HepG2 (cell line): ENCODE data around the gene THSD8. TPM values are rescaled to one million over a fixed set of nuclear protein-coding genes. Genes with fewer than 3 reads are reported as not detected.

Experiments used
- ARHGAP35 ChIP-seq: sonication (generic); formaldehyde crosslinking; IDR thresholded peaks from 2 replicates; pipeline ENCODE4 v1.9.0; 2022; ENCODE audit warnings: mild to moderate bottlenecking, inconsistent platforms, moderate library complexity, missing genetic modification reagents, borderline replicate concordance
- CBFB ChIP-seq: sonication (generic); formaldehyde crosslinking; IDR thresholded peaks from 2 replicates; pipeline ENCODE4 v1.4.0; 2020; ENCODE audit warnings: missing genetic modification reagents
- SIN3A ChIP-seq: IDR thresholded peaks from 2 replicates; pipeline ENCODE4 v1.6.1; 2011; ENCODE audit warnings: low read depth, mild to moderate bottlenecking, control low read depth, low read length, borderline replicate concordance
- SMAD1 ChIP-seq: sonication (generic); formaldehyde crosslinking; IDR thresholded peaks from 2 replicates; pipeline ENCODE4 v1.4.0; 2020; ENCODE audit warnings: missing genetic modification reagents, low read depth, mild to moderate bottlenecking, borderline replicate concordance
- U2AF1 ChIP-seq: fragments of 200-400 bp; formaldehyde crosslinking; optimal IDR thresholded peaks from 2 replicates; pipeline ENCODE3; 2017; ENCODE audit warnings: mild to moderate bottlenecking, low read depth, low read length
- ZC3H4 ChIP-seq: sonication (generic); formaldehyde crosslinking; IDR thresholded peaks from 2 replicates; pipeline ENCODE4 v1.4.0; 2020; ENCODE audit warnings: missing genetic modification reagents, borderline replicate concordance
- ZNF44 ChIP-seq: sonication (generic); formaldehyde crosslinking; IDR thresholded peaks from 2 replicates; pipeline ENCODE4 v1.5.1; 2020; ENCODE audit warnings: mild to moderate bottlenecking, missing genetic modification reagents
- ZNF672 ChIP-seq: sonication (generic); formaldehyde crosslinking; IDR thresholded peaks from 2 replicates; pipeline ENCODE4 v1.8.1; 2022; ENCODE audit warnings: missing genetic modification reagents
- ZNF768 ChIP-seq: sonication (generic); formaldehyde crosslinking; IDR thresholded peaks from 2 replicates; pipeline ENCODE4 v1.4.0; 2020; ENCODE audit warnings: missing genetic modification reagents
- ZZZ3 ChIP-seq: sonication (generic); formaldehyde crosslinking; IDR thresholded peaks from 2 replicates; pipeline ENCODE4 v1.4.0; 2020; ENCODE audit warnings: missing genetic modification reagents, mild to moderate bottlenecking, borderline replicate concordance
- polyA plus RNA-seq, 8 experiments: library from polyadenylated mRNA; depleted of rRNA in 3 of 8; stranded (reverse) in 7 of 8; unstranded in 1 of 8; fragments of >200 nt; fragmentation: Illumina TruSeq in 4 of 8; extraction: Trizol in 4 of 8; gene quantifications; 2 replicates each; pipeline versions ENCODE4 v1.2.1 to v1.2.3, GENCODE V29; 2011 to 2016; ENCODE audit warnings: low read depth in 4 of 8, missing spikeins in 1 of 8, mixed read lengths in 1 of 8; ENCODE audit not compliant: insufficient read depth in 1 of 8
- total RNA-seq, 5 experiments: library from RNA; depleted of rRNA; stranded (reverse); fragments of >200 nt; fragmentation: Illumina TruSeq; extraction: Trizol; gene quantifications; 2 replicates each; pipeline ENCODE4 v1.2.3, GENCODE V29; 2016; ENCODE audit warnings: low read depth in 1 of 5
- TF ChIP-seq, protein P1 (sequence below): sonication (generic); formaldehyde crosslinking; IDR thresholded peaks from 2 replicates; pipeline ENCODE4 v1.4.0; 2020; ENCODE audit warnings: missing genetic modification reagents, mild to moderate bottlenecking, borderline replicate concordance
- TF ChIP-seq, protein P2 (sequence below), 2 experiments: sonication (generic) in 1 of 2; formaldehyde crosslinking in 1 of 2; IDR thresholded peaks; 2 replicates each; pipeline versions ENCODE4 v1.6.1 to v1.9.0; 2014 to 2022; ENCODE audit warnings: antibody characterized with exemption in 1 of 2, borderline replicate concordance in 1 of 2, inconsistent platforms in 1 of 2, low read depth in 1 of 2, missing genetic modification reagents in 1 of 2
- TF ChIP-seq, protein P3 (sequence below): IDR thresholded peaks from 2 replicates; pipeline ENCODE4 v1.6.1; 2016; ENCODE audit warnings: missing compliant biosample characterization, missing genetic modification reagents, borderline replicate concordance
- TF ChIP-seq, protein P4 (sequence below), 2 experiments: fragments of 450-650 bp in 1 of 2; sonication (generic) in 1 of 2; formaldehyde crosslinking; IDR thresholded peaks; 2 replicates each; pipeline versions ENCODE4 v1.5.0 to v1.8.0; 2020 to 2022; ENCODE audit warnings: mild to moderate bottlenecking in 1 of 2, missing genetic modification reagents in 1 of 2

The THSD8 gene
- total and polyA plus RNA-seq, 2 of the 13 experiments (the other 11 are each of a cell fraction or from before 2014, with no cell fraction given): 4.8 to 14.9 TPM

DNA sequence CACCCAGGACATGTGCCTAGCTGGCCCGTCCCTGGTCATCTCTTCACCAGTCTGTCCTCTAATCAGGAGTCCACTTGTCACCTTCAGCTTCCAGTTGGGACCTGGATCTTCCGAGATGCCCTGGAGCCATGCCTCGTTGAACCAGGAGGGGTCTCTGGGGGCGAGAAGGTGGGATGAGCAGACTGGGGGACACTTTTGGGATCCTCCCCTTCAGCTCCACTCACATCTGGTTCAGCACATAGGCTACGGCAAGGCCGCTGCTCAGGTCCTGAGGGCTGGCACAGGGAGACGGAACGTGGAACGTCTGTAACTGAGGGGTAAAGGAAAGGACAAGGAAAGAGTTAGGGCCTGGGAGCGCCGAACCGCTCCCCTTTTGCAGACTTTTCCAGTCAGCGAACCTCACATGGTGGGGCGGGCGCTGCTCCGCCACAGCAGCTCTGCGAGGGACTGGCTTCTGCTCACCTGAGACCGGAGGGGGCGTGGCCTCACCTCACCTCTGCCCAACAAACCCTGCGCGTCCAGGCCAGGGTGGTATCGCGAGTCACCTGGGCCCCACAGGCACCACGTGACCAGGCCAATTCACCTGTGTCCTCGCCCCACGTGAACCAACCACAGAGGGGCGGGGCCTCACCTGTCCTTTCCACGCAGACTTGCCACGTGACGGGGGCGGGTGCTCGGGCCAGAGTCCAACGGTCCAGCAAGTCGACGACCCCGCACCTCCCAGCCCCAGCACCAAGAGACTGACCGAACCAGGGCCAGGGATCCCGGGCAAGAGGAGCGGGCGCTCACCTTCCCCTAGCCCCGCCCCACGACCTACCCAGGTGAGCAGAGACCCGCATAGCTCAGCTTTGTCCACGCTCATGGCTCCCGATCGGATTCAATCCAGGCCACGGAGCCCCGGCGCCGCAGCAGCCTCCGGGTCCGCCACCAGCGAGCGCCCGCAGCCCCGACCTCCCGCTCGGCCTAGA, 27.0 kb upstream of the THSD8 start, which contains the start of gene HOOK2 (continued):
- TF ChIP-seq SMAD1 (no peak), ZNF44 (no peak), ZZZ3 (0 out of 2 replicates have a peak, but pooled peaks have one; percentile 45), ZC3H4 (no peak), ZNF768 (CRISPR knock-in tag) (peak; percentile 10; the same call in 1 of the 2 replicates), U2AF1 (no peak), SIN3A (no peak; the same call in 1 of the 2 replicates), CBFB (CRISPR knock-in tag) (no peak), ZNF672 (no peak), ARHGAP35 (no peak)
- TF ChIP-seq, protein P1, sequence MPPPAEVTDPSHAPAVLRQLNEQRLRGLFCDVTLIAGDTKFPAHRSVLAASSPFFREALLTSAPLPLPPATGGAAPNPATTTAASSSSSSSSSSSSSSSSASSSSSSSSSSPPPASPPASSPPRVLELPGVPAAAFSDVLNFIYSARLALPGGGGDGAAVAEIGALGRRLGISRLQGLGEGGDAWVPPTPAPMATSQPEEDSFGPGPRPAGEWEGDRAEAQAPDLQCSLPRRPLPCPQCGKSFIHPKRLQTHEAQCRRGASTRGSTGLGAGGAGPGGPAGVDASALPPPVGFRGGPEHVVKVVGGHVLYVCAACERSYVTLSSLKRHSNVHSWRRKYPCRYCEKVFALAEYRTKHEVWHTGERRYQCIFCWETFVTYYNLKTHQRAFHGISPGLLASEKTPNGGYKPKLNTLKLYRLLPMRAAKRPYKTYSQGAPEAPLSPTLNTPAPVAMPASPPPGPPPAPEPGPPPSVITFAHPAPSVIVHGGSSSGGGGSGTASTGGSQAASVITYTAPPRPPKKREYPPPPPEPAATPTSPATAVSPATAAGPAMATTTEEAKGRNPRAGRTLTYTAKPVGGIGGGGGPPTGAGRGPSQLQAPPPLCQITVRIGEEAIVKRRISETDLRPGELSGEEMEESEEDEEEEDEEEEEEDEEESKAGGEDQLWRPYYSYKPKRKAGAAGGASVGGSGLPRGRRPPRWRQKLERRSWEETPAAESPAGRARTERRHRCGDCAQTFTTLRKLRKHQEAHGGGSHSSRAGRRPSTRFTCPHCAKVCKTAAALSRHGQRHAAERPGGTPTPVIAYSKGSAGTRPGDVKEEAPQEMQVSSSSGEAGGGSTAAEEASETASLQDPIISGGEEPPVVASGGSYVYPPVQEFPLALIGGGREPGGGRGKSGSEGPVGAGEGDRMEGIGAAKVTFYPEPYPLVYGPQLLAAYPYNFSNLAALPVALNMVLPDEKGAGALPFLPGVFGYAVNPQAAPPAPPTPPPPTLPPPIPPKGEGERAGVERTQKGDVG (CRISPR knock-in tag): peak; percentile 67; the same call in 1 of the 2 replicates
- TF ChIP-seq, protein P2, sequence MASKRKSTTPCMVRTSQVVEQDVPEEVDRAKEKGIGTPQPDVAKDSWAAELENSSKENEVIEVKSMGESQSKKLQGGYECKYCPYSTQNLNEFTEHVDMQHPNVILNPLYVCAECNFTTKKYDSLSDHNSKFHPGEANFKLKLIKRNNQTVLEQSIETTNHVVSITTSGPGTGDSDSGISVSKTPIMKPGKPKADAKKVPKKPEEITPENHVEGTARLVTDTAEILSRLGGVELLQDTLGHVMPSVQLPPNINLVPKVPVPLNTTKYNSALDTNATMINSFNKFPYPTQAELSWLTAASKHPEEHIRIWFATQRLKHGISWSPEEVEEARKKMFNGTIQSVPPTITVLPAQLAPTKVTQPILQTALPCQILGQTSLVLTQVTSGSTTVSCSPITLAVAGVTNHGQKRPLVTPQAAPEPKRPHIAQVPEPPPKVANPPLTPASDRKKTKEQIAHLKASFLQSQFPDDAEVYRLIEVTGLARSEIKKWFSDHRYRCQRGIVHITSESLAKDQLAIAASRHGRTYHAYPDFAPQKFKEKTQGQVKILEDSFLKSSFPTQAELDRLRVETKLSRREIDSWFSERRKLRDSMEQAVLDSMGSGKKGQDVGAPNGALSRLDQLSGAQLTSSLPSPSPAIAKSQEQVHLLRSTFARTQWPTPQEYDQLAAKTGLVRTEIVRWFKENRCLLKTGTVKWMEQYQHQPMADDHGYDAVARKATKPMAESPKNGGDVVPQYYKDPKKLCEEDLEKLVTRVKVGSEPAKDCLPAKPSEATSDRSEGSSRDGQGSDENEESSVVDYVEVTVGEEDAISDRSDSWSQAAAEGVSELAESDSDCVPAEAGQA (IDR thresholded peaks at IDR 0.05; ENCODE audit: low read depth): 0 out of 2 replicates have a peak, but pooled peaks have one; percentile 28
- TF ChIP-seq, protein P2 (CRISPR knock-in tag; IDR thresholded peaks at IDR 0.05; ENCODE audit: borderline replicate concordance): no peak
- TF ChIP-seq, protein P3, sequence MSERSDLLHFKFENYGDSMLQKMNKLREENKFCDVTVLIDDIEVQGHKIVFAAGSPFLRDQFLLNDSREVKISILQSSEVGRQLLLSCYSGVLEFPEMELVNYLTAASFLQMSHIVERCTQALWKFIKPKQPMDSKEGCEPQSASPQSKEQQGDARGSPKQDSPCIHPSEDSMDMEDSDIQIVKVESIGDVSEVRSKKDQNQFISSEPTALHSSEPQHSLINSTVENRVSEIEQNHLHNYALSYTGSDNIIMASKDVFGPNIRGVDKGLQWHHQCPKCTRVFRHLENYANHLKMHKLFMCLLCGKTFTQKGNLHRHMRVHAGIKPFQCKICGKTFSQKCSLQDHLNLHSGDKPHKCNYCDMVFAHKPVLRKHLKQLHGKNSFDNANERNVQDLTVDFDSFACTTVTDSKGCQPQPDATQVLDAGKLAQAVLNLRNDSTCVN (CRISPR knock-in tag): no peak
- TF ChIP-seq, protein P4, sequence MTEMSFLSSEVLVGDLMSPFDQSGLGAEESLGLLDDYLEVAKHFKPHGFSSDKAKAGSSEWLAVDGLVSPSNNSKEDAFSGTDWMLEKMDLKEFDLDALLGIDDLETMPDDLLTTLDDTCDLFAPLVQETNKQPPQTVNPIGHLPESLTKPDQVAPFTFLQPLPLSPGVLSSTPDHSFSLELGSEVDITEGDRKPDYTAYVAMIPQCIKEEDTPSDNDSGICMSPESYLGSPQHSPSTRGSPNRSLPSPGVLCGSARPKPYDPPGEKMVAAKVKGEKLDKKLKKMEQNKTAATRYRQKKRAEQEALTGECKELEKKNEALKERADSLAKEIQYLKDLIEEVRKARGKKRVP (CRISPR knock-in tag; IDR thresholded peaks at IDR 0.05): 0 out of 4 replicates have a peak, but pooled peaks of 1 of the 2 experiments have one; percentile 42
